ENCODE measurements around the gene CSF1. TPM values are rescaled to one million over a fixed set of nuclear protein-coding genes. Genes with fewer than 3 reads are reported as not detected.

Gene CSF1
- total RNA-seq, 1 donor from 2014 or later = 0.89 TPM

DNA sequence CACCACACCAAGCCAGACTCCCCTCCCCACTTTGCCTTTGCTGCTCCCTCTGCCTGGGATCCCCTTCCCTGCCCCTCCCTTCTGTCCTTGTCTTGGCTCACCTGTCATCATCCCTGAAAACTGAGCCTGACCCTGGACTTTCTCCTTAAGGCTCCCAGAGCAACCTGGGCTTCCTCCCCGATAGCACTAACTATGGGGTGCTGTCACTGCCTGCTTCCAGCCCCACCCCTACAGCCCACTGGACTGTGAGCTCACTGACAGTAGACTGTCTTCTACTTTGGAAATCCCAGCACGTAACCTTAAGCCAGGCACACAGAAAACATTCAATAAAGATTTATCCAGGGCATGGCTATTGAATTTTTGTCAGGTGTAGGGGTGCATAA is 9.5 kb upstream of the CSF1 start:
- peaks cover 6% of the 10 kb centered on the region for H3K4me1 Mint-ChIP-seq (ENCODE audit: low read depth)
- H3K27me3 Mint-ChIP-seq = peaks cover 37% of the 10 kb centered on the region
- DNase-seq (ENCODE audit: low spot score, unreplicated experiment) = no peak
- H3K36me3 Mint-ChIP-seq (ENCODE audit: insufficient read depth) = no peaks in the 10 kb centered on the region
- H3K4me3 Mint-ChIP-seq (ENCODE audit: low read depth) = no peak overlapping the region
- H3K27ac Mint-ChIP-seq = no peak overlapping the region
- H3K9me3 Mint-ChIP-seq (ENCODE audit: low read depth) = no peaks in the 10 kb centered on the region
- TF ChIP-seq, protein P1, sequence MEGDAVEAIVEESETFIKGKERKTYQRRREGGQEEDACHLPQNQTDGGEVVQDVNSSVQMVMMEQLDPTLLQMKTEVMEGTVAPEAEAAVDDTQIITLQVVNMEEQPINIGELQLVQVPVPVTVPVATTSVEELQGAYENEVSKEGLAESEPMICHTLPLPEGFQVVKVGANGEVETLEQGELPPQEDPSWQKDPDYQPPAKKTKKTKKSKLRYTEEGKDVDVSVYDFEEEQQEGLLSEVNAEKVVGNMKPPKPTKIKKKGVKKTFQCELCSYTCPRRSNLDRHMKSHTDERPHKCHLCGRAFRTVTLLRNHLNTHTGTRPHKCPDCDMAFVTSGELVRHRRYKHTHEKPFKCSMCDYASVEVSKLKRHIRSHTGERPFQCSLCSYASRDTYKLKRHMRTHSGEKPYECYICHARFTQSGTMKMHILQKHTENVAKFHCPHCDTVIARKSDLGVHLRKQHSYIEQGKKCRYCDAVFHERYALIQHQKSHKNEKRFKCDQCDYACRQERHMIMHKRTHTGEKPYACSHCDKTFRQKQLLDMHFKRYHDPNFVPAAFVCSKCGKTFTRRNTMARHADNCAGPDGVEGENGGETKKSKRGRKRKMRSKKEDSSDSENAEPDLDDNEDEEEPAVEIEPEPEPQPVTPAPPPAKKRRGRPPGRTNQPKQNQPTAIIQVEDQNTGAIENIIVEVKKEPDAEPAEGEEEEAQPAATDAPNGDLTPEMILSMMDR (IDR thresholded peaks at IDR 0.05; ENCODE audit: unreplicated experiment) = no peak

DNA sequence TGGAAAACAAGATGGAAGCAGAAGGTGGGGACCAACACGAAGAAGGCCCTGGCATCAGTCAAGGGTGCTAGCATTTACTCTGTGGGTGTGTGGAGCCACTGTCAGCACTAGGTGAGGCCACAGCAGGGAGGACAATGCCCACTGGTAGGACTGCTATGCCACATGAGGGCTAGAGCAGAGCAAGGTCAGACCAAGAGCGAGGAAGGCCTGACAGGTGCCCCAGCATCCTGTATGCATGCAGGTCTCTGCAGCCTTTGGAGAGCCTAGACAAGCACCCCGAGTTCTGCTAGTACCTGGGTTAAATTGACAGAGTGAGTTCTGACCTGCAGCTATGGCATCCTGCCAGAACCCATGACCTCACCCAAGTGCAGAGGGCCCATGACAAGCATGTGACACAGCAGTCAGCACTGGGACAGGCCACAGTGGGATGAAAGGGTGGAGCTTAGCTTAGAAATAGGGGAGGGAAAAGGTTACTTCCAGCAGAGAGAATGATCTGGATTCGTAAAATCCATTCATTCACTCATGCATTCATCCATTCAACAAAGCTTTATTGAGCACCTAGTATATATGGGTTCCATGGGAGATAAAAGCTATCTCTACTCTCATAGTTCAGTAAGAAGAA is 9.0 kb upstream of the CSF1 start:
- Mint-ChIP-seq H3K4me1 (ENCODE audit: low read depth) (peaks cover 6% of the 10 kb centered on the region), H3K36me3 (ENCODE audit: insufficient read depth) (no peaks in the 10 kb centered on the region), H3K27me3 (peaks cover 37% of the 10 kb centered on the region), H3K4me3 (ENCODE audit: low read depth) (no peak overlapping the region), H3K9me3 (ENCODE audit: low read depth) (no peaks in the 10 kb centered on the region), H3K27ac (no peak overlapping the region)
- DNase-seq (ENCODE audit: low spot score, unreplicated experiment) = no peak
- TF ChIP-seq, protein P1 (IDR thresholded peaks at IDR 0.05; ENCODE audit: unreplicated experiment) = no peak

DNA sequence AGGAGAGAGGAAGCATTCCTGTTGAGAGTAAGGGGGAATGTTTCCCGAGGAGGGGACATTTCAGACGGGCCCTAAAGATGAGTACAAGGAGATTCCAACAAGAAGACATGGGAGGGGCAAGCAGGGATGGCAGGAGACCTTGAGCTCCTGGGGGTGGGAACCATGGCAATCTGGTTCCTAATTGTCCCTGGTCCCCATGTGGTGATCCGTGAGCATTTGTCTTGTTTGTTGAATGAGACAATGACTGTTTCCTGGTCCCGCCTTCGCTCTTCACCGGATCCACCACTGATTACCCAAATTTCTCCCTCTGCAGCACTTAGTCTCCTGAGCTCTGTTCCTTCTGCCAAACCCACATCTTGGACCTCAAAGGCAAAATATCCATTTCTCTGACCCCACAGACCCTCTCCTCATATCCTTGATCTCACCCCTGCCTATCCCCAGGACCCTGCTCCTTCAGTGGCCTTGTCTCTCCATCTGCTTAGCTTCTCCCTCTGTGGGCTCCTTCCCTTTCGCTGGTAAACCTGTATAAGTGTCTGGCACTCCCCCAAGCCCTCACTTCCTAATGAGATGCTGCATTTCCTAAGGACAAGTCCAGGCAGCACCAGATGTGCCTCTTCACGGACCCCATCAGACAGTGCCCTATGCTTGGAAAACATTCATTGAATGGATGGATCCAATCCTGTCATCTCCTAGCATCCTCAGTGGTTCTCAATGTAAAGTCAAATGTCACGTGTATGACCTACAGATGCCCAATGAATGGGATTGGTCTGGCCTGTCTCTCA is 8.3 kb upstream of the CSF1 start:
- Mint-ChIP-seq H3K27ac (no peak overlapping the region), H3K27me3 (peaks cover 41% of the 10 kb centered on the region), H3K4me3 (ENCODE audit: low read depth) (no peak overlapping the region), H3K36me3 (ENCODE audit: insufficient read depth) (no peaks in the 10 kb centered on the region), H3K9me3 (ENCODE audit: low read depth) (no peaks in the 10 kb centered on the region), H3K4me1 (ENCODE audit: low read depth) (peaks cover 6% of the 10 kb centered on the region)
- TF ChIP-seq, protein P1 (IDR thresholded peaks at IDR 0.05; ENCODE audit: unreplicated experiment) = no peak
- DNase-seq (ENCODE audit: low spot score, unreplicated experiment) = no peak

DNA sequence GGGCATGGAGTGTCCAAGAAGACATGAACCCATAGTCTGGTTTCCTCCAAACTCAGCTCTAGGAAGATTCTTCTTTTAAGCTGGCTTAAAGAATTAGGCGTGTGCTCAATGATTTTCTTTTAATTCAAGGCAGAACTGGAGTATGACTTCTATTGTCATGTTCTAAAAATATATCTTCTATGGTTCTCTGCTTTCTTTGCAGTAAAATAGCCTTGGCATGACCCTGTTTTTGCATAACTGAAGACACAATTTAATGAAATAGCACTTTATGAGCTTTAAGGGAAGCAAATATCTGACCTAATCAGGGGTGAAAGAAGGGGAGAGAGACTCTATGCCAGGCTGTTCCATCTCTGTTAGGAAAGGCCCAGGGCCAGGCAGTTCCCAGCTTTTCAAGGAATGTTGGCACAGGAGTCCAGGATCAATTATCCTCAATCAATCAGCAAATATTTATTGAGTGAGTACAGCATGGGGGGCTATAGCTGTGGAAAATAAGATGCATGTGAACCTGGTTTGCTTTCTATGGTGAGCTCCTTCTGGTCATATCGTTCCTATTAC is 7.2 kb upstream of the CSF1 start:
- DNase-seq (ENCODE audit: low spot score, unreplicated experiment) = no peak
- TF ChIP-seq, protein P1 (IDR thresholded peaks at IDR 0.05; ENCODE audit: unreplicated experiment) = no peak
- H3K9me3 Mint-ChIP-seq (ENCODE audit: low read depth) = no peaks in the 10 kb centered on the region
- H3K27me3 Mint-ChIP-seq = peaks cover 52% of the 10 kb centered on the region
- H3K27ac Mint-ChIP-seq = no peak overlapping the region
- no peak overlapping the region for H3K4me3 Mint-ChIP-seq (ENCODE audit: low read depth)
- peaks cover 6% of the 10 kb centered on the region for H3K4me1 Mint-ChIP-seq (ENCODE audit: low read depth)
- no peaks in the 10 kb centered on the region for H3K36me3 Mint-ChIP-seq (ENCODE audit: insufficient read depth)

DNA sequence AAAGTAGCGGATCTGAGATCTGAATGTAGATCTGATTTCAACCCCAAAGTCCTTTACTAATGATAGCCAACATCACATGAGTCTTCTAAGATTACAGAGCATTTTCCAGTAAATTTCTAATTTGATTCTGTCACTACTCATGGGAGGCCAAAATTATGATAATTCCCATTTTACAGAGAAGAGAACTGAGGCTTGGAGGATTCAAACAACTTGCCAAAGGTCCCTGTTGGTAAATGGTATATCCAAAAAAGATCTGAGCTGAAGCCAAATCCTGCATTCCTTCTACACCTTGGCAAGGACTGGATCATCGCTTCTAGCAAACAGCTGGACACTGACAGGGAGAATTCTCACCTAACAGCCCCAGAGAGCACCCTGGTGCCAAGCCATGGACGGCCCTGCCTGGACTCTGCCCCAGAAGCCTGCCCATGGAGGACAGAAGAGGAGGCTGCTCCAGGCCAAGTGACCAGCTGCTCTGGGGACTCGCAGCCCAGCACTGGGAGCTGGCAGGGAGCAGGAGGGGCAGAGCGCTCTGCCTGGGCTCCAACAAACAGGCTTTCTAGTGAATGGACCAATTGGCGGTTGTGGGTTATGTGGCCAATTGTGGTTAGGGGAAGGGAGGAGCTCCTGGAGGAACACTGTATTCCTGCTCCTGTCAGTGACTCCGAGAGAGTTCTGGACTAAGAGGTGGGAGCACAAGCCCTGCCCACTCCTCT is 6.4 kb upstream of the CSF1 start:
- H3K9me3 Mint-ChIP-seq (ENCODE audit: low read depth) = no peaks in the 10 kb centered on the region
- H3K4me3 Mint-ChIP-seq (ENCODE audit: low read depth) = no peak overlapping the region
- TF ChIP-seq, protein P1 (IDR thresholded peaks at IDR 0.05; ENCODE audit: unreplicated experiment) = no peak
- no peak for DNase-seq (ENCODE audit: low spot score, unreplicated experiment)
- H3K27ac Mint-ChIP-seq = no peak overlapping the region
- H3K4me1 Mint-ChIP-seq (ENCODE audit: low read depth) = peaks cover 6% of the 10 kb centered on the region
- no peaks in the 10 kb centered on the region for H3K36me3 Mint-ChIP-seq (ENCODE audit: insufficient read depth)
- H3K27me3 Mint-ChIP-seq = peaks cover 60% of the 10 kb centered on the region
